CD4-positive, alpha-beta T cell treated with Interleukin-2 at 100 ng/mL for 4 hours (primary cell): ENCODE results near the gene FSTL4.

Experiments used
- DNase-seq: peaks from one replicate; pipeline ENCODE4 v3.0.0-alpha.2; 2020; ENCODE audit warnings: low spot score

FSTL4 gene

DNA sequence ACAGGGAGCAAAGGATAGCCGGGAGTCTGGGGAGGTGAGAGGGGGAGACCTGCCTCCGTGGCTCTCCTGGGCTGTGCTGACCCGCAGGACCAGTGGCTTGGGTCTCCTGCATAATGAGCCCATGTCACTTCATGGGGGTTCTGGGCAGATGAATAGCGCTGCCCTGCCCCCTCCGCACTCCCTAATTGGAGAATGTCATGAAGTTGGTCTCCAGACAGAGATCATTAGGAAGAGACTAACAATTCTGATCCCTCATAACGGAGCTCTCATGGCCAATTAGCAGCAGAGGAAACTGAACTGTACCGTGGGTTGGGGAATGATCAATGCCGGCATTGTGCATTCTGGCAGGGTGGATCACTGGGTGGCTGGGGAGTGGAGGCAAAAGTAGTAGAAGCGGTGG, 186.1 kb downstream of the FSTL4 start:
- no peak for DNase-seq

DNA sequence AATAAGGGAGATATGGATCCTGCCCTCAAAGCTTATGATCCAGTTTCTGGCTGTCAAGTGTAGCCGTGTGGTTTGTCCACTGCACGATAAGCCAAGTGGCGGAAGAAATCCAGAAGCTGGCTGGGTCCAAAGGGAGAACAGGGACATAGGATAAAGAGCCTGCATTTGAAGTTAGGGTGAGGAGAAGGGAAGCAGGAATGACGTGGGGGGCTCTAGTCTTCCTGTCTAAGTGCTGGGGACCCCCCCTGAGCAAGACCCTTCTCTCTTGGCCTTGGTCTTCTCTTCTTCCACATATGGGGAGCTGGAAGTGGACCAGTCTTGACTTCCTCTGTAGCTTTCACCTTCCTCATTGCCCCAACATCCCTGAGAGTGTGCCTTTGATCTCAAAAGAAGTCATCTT, 186.6 kb downstream of the FSTL4 start:
- DNase-seq: no peak

DNA sequence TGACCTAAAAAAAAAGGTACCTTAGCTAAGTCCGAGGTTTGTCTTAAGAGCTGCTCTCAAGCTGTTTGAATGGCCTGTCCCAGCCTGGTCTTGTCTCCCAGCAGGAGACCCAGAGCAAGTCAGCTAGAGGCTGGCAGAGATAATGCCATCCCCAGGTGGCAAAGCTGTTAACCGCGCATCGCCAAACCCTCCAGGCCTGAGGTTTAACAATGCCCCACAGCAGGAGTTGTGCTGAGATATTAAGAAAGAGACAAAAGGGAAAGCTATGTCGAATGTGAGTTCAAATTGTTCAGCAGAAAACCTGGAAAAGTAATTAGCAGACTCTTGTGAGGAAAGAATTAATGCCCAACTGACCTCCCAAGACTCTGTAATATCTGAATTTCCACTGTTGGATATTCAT, 187.1 kb downstream of the FSTL4 start:
- no peak for DNase-seq

DNA sequence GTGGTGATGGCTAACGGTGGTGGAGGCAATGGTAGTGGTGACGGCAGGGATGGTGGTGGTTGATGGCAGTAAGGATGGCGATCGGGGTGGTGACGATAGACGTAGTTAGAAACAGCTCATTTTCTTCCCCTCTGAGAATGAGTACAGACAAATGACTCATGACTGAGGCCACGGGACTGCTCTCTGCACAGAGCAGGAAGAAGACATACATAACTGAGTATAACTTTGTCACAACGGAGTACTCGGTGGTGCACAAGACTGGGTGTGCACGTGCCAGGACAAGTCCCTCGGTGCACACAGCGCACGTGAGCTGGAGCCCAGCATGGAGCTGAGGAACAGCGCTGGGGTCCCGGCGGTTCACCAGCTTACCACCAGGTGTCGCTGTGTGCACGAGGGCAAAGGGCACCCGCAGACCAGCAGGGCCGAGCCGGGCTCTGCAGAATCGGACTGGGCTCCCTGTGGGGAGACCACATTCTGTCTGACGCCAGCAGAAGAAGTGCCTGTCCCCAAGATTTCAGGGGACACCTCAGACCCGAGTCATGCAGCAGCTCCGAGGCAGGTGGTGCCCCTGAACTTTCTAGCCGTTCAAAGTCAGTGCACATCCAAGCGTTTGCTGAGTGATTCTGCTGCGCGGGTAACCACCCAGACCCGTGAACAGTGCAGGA, 188.6 kb downstream of the FSTL4 start:
- DNase-seq: peak; percentile 56

DNA sequence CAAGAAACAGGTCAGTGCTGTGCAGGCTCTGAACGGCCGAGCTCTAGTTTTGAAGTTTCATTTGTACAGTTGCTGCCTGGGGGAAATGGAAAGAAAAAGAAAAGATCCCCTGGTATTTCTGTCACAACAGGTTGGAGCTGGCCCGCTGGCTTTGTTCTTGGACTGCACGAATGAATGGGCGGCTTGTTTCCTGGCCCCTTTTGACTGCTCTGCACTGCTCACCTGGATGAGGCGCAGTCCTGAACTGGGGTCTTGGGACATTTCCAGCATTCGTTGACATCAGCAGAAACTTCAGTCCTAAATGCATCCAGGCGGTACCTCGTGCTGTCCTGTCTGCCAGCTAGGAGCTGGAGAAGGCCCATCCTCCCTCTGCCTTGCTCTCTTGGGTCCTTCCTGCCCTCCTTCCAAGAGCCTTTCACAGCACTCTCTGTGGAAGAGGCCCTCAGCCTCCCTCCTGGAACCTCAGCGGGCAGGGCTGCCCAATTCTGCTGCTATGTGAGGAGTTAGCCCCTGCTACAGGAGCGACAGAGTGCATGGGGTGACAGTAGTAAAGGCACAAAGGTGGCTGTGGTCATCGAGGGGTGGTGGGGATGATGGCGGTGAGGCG, 189.2 kb downstream of the FSTL4 start:
- DNase-seq: no peak

DNA sequence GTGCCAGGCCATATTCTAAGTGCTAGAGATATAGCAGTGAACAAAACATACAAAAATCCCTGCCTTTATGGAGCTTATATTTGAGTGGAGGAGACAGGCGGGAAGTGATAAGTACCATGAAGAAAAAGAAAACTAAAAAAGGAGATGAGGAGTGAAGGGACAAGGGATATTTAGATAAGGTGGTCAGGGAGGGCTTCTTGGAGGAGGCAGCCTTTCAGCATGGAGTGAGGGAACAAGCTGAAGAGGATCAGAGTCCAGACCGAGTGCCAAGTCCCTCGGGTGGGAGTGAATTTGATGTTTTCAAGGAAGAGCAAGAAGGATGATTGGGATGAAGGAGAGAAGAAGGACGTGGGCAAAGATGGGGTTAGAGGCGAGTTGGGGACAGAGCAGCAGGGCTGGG, 190.5 kb downstream of the FSTL4 start:
- no peak for DNase-seq

DNA sequence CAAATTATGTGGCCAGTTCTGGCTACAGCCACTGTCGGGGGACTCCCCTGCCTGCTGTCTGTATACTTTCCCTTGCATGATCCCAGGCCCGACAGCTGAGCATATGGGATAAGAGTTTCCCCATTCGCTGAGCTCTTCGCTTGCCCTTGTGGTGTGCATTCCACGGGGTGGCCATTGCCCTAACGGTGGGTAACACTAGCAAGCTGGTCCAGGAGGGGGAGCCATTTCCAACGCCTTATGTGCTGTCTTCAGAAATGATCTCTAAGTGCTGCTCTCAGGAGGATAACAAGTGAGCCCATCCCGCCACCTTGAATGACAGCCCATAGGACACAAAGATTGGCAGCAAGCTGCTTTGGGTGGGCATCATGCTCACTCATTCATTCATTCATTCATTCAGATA, 190.9 kb downstream of the FSTL4 start:
- DNase-seq: no peak

DNA sequence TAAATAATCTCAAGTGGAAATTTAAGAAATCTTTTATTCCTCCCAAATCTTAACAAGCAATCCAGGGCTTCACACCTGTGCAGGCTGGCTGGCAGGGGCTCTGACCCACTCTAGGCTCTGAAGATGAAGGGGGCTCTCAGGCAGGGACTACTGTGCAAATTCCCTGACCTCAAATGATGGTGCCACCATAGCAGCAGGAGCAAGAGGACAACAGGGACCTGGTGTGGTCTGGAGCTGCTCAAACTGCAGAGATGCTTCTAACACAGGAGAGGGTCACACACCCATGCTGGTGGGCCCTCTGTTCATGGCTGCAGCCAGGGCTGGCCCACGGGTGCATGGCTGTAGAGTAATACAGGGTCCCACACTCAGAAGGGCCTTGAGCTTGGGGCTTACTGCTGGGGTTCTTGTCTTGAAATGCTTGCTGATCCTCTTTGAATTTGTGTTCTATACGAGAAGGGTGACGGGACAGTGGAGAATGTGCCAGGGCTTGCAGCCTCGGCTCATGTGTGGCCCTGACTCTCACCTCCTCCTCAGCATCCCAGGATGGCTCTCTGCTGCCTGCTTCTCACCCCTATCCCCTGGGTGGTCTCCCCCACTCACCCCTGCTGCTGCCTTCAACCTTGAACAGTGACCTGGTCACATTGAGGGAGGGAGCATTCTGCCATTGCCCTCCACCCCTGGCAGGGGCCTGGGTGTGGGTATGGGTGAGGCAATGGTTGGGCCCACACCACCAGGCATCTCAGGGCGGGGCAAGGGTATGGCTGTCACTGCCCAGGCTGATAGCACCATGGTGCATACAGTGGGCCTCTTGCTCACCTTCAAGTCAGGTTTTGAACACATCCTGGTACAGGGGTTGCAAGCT, 191.7 kb downstream of the FSTL4 start:
- no peak for DNase-seq

DNA sequence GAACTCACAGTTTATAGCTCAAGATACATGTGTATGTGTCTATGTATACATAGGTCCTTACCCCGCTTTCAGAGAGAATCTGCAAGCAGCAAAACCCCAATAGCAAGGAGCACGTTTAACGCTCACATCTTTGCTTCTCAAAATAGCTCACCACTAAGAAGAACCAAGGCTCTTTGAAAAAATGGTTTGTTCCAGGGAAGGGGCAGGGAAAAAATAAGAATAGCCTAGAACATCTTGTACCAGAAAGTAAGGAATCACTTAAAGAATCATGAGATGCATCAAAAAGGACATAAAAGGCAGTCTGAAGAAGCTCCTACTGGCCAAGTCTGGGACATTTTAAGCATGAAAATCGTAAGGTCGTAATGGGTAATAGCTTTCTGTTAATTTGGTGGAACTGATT, 196.4 kb downstream of the FSTL4 start:
- DNase-seq: no peak

DNA sequence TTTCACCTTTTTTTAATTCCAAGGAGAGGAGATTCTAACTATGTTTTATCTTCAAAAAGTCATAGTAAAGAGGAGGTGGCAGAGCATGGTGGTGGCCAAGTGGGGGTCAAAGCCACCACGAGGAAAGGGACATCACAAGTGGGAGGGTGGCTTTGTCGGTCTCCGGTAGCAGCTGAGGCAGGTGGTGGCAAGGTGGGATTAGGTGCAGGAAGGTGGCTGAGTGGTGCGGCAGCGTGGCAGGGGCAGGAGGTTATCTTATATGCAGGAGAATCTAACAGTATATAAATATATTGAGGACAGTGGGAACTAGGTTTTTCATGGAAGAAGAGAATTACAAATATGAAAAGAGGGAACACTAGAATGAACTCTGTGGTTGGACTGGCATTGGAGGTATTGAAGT, 196.8 kb downstream of the FSTL4 start:
- DNase-seq: no peak

DNA sequence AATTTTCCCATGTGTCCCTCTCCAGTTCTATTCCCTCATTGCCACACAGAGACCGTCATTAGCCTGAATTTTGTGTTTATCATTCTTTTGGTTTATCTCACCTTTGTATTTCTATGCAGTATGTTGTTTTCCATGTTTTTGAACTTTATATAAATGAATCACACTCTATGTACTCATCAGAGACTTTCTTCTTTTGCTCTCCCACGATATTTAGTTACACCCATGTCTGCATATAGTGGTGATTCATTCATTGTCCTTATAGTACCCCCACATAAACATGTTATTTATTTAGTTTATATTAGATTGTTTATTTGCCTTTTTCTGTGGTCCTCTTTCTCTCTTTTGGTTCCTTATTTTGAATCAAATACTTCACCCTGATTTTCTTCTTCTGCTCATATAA, 199.7 kb downstream of the FSTL4 start:
- DNase-seq: no peak

DNA sequence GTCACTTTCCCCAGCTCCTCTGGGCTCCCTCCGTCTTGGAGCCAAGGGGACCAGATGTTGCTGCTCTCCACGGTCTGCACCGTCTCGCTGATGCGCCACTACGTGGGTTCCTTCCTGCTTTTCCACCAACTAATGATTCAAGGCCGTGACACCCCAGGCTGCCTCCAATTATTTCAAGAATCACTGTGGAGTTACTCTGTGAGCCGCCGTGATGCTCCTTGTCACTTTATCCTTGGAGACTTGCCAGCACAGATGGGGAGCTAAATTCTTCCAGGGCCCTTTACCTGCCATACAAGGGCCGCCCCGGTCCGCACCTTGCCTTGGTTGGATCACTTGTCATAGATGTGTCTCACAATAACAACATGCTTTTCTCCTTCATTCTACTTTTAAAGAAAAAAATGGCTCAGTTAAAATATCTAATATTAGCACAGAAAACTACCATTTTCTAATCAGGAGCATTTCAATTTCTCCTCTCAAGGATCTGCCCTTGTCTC, 202.0 kb downstream of the FSTL4 start:
- no peak for DNase-seq

DNA sequence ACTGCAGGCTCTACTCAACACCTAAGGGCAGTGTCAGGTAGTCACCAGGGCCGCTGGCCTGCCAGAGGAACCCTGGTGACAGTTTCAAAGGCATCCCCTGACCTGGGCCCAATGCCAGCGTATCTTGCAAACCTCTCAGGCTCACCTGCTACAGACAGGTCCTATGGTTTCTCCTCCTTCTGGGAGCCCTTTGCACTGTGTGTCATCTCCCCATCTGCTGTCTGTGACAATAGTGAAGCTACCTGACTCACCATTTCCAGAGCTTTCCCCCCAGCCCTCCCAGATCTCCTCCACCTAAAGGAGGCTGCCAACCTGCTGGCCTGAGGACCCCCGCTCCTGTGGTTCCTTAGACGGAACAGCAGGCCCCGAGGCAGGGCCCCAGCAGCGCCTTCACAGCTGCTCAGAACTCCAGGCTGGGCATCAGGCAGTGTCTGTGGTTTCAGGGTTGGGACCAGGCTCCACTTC, 203.1 kb downstream of the FSTL4 start:
- no peak for DNase-seq

DNA sequence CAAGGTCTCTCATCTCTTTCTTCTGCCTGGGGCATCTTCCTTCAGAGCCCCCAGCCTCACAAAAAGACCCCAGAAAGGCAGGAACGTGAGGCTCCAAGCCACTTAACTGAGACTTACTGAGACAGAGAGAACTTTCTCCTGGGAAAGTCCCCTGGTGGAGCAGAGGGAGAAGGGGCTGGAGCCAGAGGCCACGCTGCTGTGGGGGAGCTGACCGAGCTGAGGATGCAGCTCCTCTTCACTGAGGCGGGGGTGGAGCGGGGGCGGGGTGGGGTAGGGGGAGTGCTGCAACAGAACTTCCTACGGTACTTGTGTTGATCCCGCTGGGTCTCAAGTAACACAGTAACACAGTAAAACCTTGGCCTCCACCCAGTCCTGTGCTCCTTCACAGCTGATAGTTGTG, 204.0 kb downstream of the FSTL4 start:
- DNase-seq: no peak

DNA sequence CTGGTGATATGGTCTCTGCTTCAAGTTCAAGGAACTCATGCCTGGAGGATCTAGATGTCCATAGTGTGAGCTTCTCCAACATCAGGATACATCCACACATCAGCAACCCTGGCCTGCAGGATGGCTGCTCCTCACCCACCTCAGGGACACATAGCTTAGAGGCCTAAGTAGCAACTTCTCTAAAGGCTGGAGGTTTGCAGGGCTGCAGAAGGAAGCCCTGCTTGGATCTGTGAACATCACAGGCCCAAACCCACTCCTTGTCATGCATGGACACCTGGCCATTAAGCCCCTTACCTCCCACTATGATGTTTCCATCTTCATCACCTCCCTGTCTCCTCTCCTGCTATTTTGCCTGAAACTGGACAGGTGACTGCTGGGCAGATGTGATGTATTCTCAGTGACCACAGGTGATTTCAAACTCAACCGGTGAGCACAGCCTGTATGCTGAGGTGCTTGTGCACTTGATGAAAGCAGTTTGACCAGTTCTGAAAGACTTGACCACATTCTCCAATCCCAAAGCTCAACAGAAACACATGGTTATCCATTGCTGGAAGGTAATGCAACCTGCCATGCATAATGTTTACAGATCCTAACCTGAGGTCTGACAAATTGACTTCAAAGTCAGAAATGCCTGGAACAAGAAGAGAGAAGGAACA, 205.2 kb downstream of the FSTL4 start:
- DNase-seq: no peak

DNA sequence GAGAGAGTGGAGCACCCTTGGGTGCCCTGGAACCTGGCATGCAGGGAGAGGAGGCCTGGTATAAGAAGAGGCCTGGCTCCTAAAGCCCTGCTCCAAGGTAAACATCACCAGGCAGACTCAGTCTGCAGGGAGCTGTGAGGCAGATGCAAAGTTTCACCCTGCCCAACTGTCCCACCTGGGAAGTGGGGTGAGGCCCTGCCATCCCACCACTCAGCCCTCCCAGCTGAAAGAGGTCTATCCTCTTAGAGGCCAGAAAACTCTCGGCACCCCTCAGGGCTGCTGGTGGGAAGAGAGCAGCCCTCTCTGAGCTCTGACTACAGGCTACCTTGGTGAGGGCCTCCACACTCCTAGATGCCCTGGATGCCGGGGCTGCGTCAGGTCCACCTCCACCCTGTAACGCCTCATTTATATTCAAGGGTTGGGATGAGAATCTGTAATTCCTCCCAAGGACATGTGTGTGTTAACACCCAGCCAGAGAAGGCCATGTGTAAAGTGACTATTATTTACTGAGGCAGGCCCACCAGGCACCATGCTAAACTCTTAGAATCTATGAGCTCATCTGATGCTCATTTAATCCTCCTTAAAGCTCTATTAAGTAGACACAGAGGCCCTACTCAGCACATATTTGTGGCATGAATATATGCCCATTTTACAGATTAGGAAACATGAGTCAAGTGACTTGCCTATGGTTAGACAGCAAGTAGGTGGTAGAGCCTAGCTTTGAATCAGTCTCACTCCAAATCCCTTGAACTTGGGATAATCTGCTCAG, 205.9 kb downstream of the FSTL4 start:
- no peak for DNase-seq

DNA sequence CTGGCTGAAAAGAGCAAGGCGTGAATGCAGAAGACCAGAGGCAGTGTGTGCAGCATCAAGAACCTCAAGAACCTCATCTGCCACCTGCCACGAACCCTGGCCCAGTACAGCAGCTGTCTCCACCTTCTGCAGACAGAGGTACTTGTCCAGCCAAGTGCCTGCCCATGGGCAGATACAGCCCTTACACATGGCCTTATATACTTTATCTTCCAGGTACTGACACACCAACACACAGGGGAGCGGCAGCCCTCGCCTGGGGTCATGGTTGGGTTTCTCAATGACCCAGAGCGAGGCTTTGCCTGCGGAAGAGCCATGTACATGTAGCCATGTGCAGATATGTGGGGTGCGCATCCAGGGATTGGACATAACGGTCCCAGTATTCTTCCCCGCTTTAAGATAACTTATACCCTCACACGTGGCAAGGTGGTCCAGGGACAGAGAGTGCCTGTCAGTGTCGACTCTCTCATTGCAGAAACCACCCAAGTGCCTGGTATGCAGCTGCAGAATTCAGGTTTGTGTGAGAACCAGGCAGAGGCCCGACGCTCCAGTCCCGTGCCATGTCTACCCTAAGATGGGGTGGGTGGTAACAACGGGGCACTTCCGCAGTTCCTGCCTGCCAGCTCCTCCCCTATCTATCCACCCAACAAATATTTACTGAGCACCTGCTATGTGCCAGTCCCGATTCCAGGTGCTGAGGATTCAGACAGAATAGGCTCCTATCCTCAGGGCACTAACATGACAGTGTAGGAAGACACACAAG, 206.9 kb downstream of the FSTL4 start:
- DNase-seq: no peak

DNA sequence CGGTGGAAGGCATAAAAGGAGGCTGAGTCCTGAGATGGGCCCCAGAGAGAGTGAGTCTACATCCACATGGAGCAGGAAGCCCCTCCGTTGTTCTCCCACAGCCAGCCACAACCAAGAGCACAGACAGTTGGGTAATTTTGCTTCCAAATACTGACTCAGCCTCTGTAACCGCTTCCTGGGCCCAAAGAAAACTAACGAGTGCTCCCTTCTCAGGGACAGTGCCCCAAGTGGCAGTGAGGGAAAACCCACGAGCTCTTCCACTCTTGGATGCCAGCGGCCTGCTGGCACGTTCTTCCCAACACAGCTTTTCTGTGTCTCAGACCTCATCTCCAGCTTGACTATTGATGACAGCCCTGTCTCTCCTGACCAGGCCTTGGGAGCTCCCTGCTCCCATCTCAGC, 207.6 kb downstream of the FSTL4 start:
- no peak for DNase-seq

DNA sequence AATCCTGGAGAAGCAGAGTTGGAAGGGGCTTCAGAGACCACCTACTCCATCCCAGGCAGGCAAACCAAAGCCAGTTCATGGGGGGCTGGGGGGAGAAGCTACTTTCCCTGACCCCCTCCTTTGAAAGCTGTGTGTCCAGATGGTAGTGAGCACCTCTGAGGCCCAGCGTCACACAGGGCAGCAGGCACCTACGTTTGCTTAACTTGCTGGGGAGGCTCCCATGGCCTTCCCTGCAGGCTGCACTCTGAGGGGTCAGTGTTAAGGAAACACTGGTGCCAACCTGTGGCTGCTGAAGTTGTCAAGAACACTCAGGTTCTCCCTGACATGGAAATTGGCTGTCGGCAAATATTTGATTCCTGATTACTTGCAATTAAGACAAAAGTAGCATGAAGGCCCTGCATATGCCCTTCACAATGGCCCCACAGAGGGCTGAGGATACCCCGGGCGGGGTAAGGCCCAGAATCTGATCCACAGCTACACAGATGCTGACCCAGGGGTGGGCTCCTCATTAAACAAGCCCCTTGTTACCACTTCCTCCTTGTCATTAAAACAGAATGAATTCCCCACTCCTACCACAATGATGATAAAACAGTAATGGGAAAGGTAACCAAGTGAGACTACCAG, 208.5 kb downstream of the FSTL4 start:
- no peak for DNase-seq

DNA sequence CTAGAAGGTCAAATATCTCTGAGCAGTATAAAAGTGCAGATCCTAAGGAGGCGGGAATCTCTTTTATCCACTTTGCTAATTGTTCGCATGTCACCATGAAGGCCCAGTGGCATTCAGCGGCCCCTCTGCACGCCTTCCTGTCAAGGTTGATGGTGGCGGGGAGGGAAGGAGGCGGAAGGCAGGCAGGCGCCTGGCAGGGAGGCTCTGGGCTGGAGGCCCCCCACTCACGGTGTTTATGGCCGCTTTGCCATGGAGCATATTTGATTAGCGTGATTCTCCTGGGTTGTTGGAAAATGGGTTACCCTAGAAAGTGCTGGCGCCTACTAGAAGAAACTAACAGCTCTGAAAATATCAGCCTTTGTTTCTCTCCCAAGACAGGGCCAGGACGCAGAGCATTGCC, 209.6 kb downstream of the FSTL4 start:
- no peak for DNase-seq
